OCI-LY3 (cell line): ENCODE measurements around the gene TMEM54.

ENCODE experiments used
- H2AFZ ChIP-seq: fragments of 200-600, 300-600 bp; shearing (Covaris generic); 2 replicates; pipeline ENCODE4 v1.6.0; 2014; ENCODE audit warnings: antibody characterized with exemption, low read depth, low read length
- H3K27ac ChIP-seq: fragments of 200-600, 300-600 bp; sonication (generic); 2 replicates; pipeline ENCODE4 v1.5.1; 2014; ENCODE audit warnings: mild to moderate bottlenecking, low read length, moderate library complexity, mixed read lengths
- H3K27me3 ChIP-seq: fragments of 200-600, 300-600 bp; sonication (generic); 2 replicates; pipeline ENCODE4 v1.6.1; 2014; ENCODE audit warnings: low read depth, low read length, mixed read lengths
- H3K36me3 ChIP-seq: fragments of 200-600, 300-600 bp; sonication (generic); replicated peaks from 2 replicates; pipeline ENCODE3; 2014; ENCODE audit warnings: low read depth, low read length, mixed read lengths
- H3K4me1 ChIP-seq: fragments of 300-600, 200-600 bp; sonication (generic); 2 replicates; pipeline ENCODE4 v1.6.1; 2014; ENCODE audit warnings: low read length, mixed read lengths
- H3K4me2 ChIP-seq: fragments of 200-600, 300-600 bp; sonication (generic); 2 replicates; pipeline ENCODE4 v1.6.1; 2014; ENCODE audit warnings: low read length, mixed read lengths
- H3K4me3 ChIP-seq: fragments of 300-600, 200-600 bp; sonication (generic); 2 replicates; pipeline ENCODE4 v1.5.1; 2014; ENCODE audit warnings: antibody characterized with exemption, mild to moderate bottlenecking, low read length, moderate library complexity
- H3K79me2 ChIP-seq: fragments of 300-600, 200-600 bp; shearing (Covaris generic); 2 replicates; pipeline ENCODE4 v1.6.1; 2014; ENCODE audit warnings: mild to moderate bottlenecking, low read length, mixed read lengths
- H3K9ac ChIP-seq: fragments of 300-600, 200-600 bp; shearing (Covaris generic); 2 replicates; pipeline ENCODE4 v1.6.0; 2014; ENCODE audit warnings: mild to moderate bottlenecking, low read length, moderate library complexity
- H3K9me3 ChIP-seq: fragments of 200-600, 300-600 bp; shearing (Covaris generic); 2 replicates; pipeline ENCODE4 v1.6.1; 2014; ENCODE audit warnings: low read length, mixed read lengths; ENCODE audit not compliant: insufficient read depth
- H4K20me1 ChIP-seq: fragments of 200-600, 300-600 bp; sonication (generic); 2 replicates; pipeline ENCODE4 v1.6.1; 2016; ENCODE audit warnings: low read length, mixed read lengths; ENCODE audit not compliant: insufficient read depth
- CTCF ChIP-seq: fragments of 200-600, 300-600 bp; sonication (generic); IDR thresholded peaks from 2 replicates; pipeline ENCODE4 v1.5.1; 2014; ENCODE audit warnings: antibody characterized with exemption, low read length, low read depth
- EZH2phosphoT487 ChIP-seq: fragments of 200-600 bp; shearing (Covaris generic); IDR thresholded peaks from 2 replicates; pipeline ENCODE4 v1.6.1; 2018; ENCODE audit warnings: antibody characterized with exemption, mixed run types, low read depth

TMEM54 gene

GRCh38 chr1:32919811-32920733 lies 18.9 kb upstream of the TMEM54 start:
- Histone ChIP-seq H2AFZ (no peak overlapping the region), H3K9me3 (no peaks in the 10 kb centered on the region), H4K20me1 (no peaks in the 10 kb centered on the region), H3K4me3 (no peak overlapping the region), H3K4me1 (no peaks in the 10 kb centered on the region), H3K79me2 (no peaks in the 10 kb centered on the region), H3K27ac (no peak overlapping the region), H3K4me2 (no peak overlapping the region), H3K36me3 (no peaks in the 10 kb centered on the region), H3K27me3 (no peaks in the 10 kb centered on the region), H3K9ac (no peak overlapping the region)
- TF ChIP-seq CTCF (no peak), EZH2phosphoT487 (no peak)

GRCh38 chr1:32918179-32918578 lies 17.0 kb upstream of the TMEM54 start:
- H3K4me3 ChIP-seq: no peak overlapping the region
- no peak overlapping the region for H3K27ac ChIP-seq
- no peaks in the 10 kb centered on the region for H3K79me2 ChIP-seq
- H2AFZ ChIP-seq: no peak overlapping the region
- H3K9me3 ChIP-seq: no peaks in the 10 kb centered on the region
- H3K9ac ChIP-seq: no peak overlapping the region
- no peaks in the 10 kb centered on the region for H3K4me1 ChIP-seq
- H4K20me1 ChIP-seq: no peaks in the 10 kb centered on the region
- no peaks in the 10 kb centered on the region for H3K36me3 ChIP-seq
- TF ChIP-seq EZH2phosphoT487 (no peak), CTCF (no peak)
- H3K27me3 ChIP-seq: no peaks in the 10 kb centered on the region
- H3K4me2 ChIP-seq: no peak overlapping the region

GRCh38 chr1:32917521-32917920 lies 16.3 kb upstream of the TMEM54 start:
- H3K36me3 ChIP-seq: no peaks in the 10 kb centered on the region

More at GRCh38 chr1:32917521-32917920, 16.3 kb upstream of the TMEM54 start:
- H3K9ac ChIP-seq: no peak overlapping the region
- no peaks in the 10 kb centered on the region for H4K20me1 ChIP-seq
- H3K27me3 ChIP-seq: no peaks in the 10 kb centered on the region
- H3K4me2 ChIP-seq: no peak overlapping the region
- no peaks in the 10 kb centered on the region for H3K9me3 ChIP-seq
- H3K79me2 ChIP-seq: no peaks in the 10 kb centered on the region
- H3K4me1 ChIP-seq: no peaks in the 10 kb centered on the region
- H3K27ac ChIP-seq: no peak overlapping the region
- no peak overlapping the region for H3K4me3 ChIP-seq
- H2AFZ ChIP-seq: no peak overlapping the region
- TF ChIP-seq EZH2phosphoT487: no peak
- TF ChIP-seq CTCF: no peak
